ENCODE measurements around the gene IPO9. TPM values are rescaled to one million over a fixed set of nuclear protein-coding genes. Genes with fewer than 3 reads are reported as not detected.

Gene IPO9
- total and polyA plus RNA-seq, 10 of the 15 experiments (the other 5 are each of a cell fraction or from before 2014, with no cell fraction given) = 19.1 to 77.3 (median 34.1) TPM

DNA sequence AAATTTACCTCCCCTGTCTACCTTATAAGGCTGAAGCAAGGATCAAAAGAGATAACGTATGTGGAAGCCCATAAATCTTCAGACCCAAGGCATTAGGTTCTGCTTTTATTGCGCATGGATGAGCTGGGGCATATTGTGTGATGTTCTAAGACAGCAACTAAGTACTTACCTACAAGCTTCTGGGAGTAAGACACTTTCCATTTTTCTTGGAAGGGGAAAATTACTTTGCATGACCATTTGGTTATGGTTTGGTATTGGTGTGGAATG lies 96.3 kb downstream of the IPO9 start:
- ChIA-PET CTCF (no interaction called here), POLR2A (no interaction called here), RAD21 (ENCODE audit: unreplicated experiment) (no interaction called here), SMC1A (ENCODE audit: uncharacterized antibody, unreplicated experiment) (no interaction called here)
- ATAC-seq (no peak), DNase-seq (ENCODE audit: low read depth, low spot score) (no peak), FAIRE-seq (no peak)
- no peaks in the 10 kb centered on the region for H3K36me3 ChIP-seq (ENCODE audit: control insufficient read depth in 2 of 2, insufficient read depth in 2 of 2, low read length in 1 of 2)
- no TSS peak for BruUV-seq (replicated peaks)
- H3K4me3 ChIP-seq = no peak overlapping the region
- H3K27ac ChIP-seq (ENCODE audit: control insufficient read depth, insufficient read depth) = no peak overlapping the region
- H3K4me1 ChIP-seq (ENCODE audit: control insufficient read depth, insufficient read depth, low read length) = no peaks in the 10 kb centered on the region
- H3K9ac ChIP-seq (ENCODE audit: control insufficient read depth, insufficient read depth, low read length) = no peak overlapping the region
- H3K9me3 ChIP-seq (replicated peaks; ENCODE audit: control insufficient read depth, insufficient read depth, low read length) = no peaks in the 10 kb centered on the region
- no peaks in the 10 kb centered on the region; a peak in 2 of 4 replicates for H3K27me3 ChIP-seq (replicated peaks in 1 of 2; ENCODE audit: control insufficient read depth in 2 of 2, insufficient read depth in 2 of 2, low read length in 1 of 2)
- no peak overlapping the region for H3K4me2 ChIP-seq (ENCODE audit: control insufficient read depth, insufficient read depth)
- in situ Hi-C loops (cut with MboI) (no loop called here), intact Hi-C loops (cut with micrococcal nuclease; ENCODE audit: unreplicated experiment) (no loop called here)
- H4K20me1 ChIP-seq (ENCODE audit: control insufficient read depth, insufficient read depth) = no peaks in the 10 kb centered on the region
- TF ChIP-seq NFXL1 (IDR thresholded peaks at IDR 0.05; ENCODE audit: borderline replicate concordance) = no peak
- no peak for TF ChIP-seq MEF2B (IDR thresholded peaks at IDR 0.05; ENCODE audit: partially characterized antibody, poor library complexity, severe bottlenecking)
- no peak for TF ChIP-seq EZH2 (IDR thresholded peaks at IDR 0.05; ENCODE audit: borderline replicate concordance, control insufficient read depth, low read depth, low read length)
- no peak for TF ChIP-seq NRF1 (conservative IDR thresholded peaks at IDR 0.05; ENCODE audit: low read depth, low read length)
- TF ChIP-seq HCFC1 (IDR thresholded peaks at IDR 0.05; ENCODE audit: low read length) = no peak
- no peak for TF ChIP-seq CBX5 (IDR thresholded peaks at IDR 0.05; ENCODE audit: low read depth)
- no peak for TF ChIP-seq CHD1 (IDR thresholded peaks at IDR 0.05; ENCODE audit: low read depth, low read length)
- H3K79me2 ChIP-seq (ENCODE audit: control insufficient read depth, insufficient read depth, low read length) = no peaks in the 10 kb centered on the region
- 57% methylated on average over 2 of the region's 2 CpGs for WGBS (ENCODE audit: insufficient coverage, insufficient replicate concordance, low lambda C conversion rate, missing lambda C conversion rate)
- H2AFZ ChIP-seq (ENCODE audit: control insufficient read depth, low read depth, low read length) = no peak overlapping the region

DNA sequence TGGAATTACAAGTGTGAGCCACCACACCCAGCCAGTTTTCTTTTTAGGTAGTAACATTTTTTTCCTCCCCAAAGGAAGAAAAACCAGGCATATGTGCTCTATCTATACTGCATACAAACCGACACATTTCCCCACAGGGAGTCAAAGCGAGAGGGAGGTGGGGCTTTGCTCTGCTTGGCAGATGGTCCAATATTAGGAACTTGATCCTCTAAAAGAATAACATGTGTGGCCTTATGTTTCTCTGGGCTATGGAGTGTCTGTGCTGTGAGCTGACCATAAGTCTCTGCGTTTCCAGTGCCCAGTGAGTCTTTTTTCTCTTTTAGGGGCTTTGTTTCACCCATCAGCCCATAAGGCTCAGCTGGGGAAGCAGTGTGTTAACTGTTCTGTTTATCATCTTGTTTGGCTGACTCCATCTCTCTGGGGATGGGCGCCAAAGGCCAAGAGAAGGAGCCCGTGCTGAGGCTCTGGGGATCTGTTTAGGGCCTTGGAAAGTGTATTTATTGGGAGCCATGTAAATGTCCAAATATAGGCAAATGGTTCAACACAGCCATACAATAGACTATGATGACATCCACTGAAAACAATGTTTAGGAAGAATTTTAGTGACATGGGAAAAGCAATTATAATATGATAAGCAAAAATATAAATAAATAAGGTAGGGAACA lies 97.2 kb downstream of the IPO9 start:
- ChIA-PET CTCF (interaction anchor here (0.6 to 2.7 kb wide), 3 partner anchors 24 to 140 kb away, joined by 3 to 11 read pairs (median 4); no protein-coding TSS in a partner anchor), RAD21 (ENCODE audit: unreplicated experiment) (no interaction called here), POLR2A (no interaction called here), SMC1A (ENCODE audit: uncharacterized antibody, unreplicated experiment) (no interaction called here)
- DNase-seq (ENCODE audit: low read depth, low spot score) = no peak
- FAIRE-seq = no peak
- intact Hi-C loops (cut with micrococcal nuclease; ENCODE audit: unreplicated experiment) = no loop called here
- BruUV-seq (replicated peaks) = no TSS peak
- Histone ChIP-seq H3K27ac (ENCODE audit: control insufficient read depth, insufficient read depth) (no peak overlapping the region), H3K4me2 (ENCODE audit: control insufficient read depth, insufficient read depth) (no peak overlapping the region), H3K36me3 (ENCODE audit: control insufficient read depth in 2 of 2, insufficient read depth in 2 of 2, low read length in 1 of 2) (no peaks in the 10 kb centered on the region), H3K4me3 (no peak overlapping the region), H3K79me2 (ENCODE audit: control insufficient read depth, insufficient read depth, low read length) (no peaks in the 10 kb centered on the region), H3K9me3 (replicated peaks; ENCODE audit: control insufficient read depth, insufficient read depth, low read length) (no peaks in the 10 kb centered on the region), H3K27me3 (replicated peaks in 1 of 2; ENCODE audit: control insufficient read depth in 2 of 2, insufficient read depth in 2 of 2, low read length in 1 of 2) (no peaks in the 10 kb centered on the region; a peak in 2 of 4 replicates), H3K4me1 (ENCODE audit: control insufficient read depth, insufficient read depth, low read length) (no peaks in the 10 kb centered on the region), H4K20me1 (ENCODE audit: control insufficient read depth, insufficient read depth) (no peaks in the 10 kb centered on the region), H3K9ac (ENCODE audit: control insufficient read depth, insufficient read depth, low read length) (no peak overlapping the region), H2AFZ (ENCODE audit: control insufficient read depth, low read depth, low read length) (no peak overlapping the region)
- in situ Hi-C loops (cut with MboI) = no loop called here
- WGBS (ENCODE audit: insufficient coverage, insufficient replicate concordance, low lambda C conversion rate, missing lambda C conversion rate) = 2% methylated on average over 5 of the region's 5 CpGs
- ATAC-seq = no peak
- TF ChIP-seq CEBPB (IDR thresholded peaks at IDR 0.05; ENCODE audit: borderline replicate concordance in 1 of 2, low read depth in 2 of 2, low read length in 2 of 2) = no peak
- no peak for TF ChIP-seq EZH2 (IDR thresholded peaks at IDR 0.05; ENCODE audit: borderline replicate concordance, control insufficient read depth, low read depth, low read length)
- no peak for TF ChIP-seq ZZZ3 (IDR thresholded peaks at IDR 0.05; ENCODE audit: control insufficient read depth, insufficient read length, low read depth)
- TF ChIP-seq RFX5 (IDR thresholded peaks at IDR 0.05; ENCODE audit: low read depth, low read length) = no peak
- TF ChIP-seq MEF2B (IDR thresholded peaks at IDR 0.05; ENCODE audit: partially characterized antibody, poor library complexity, severe bottlenecking) = no peak
- TF ChIP-seq EP300 (IDR thresholded peaks at IDR 0.05; ENCODE audit: borderline replicate concordance in 1 of 2, control insufficient read depth in 1 of 2, low read depth in 2 of 2, low read length in 2 of 2) = no peak
- TF ChIP-seq CHD1 (IDR thresholded peaks at IDR 0.05; ENCODE audit: low read depth, low read length) = no peak
- TF ChIP-seq, protein P1, sequence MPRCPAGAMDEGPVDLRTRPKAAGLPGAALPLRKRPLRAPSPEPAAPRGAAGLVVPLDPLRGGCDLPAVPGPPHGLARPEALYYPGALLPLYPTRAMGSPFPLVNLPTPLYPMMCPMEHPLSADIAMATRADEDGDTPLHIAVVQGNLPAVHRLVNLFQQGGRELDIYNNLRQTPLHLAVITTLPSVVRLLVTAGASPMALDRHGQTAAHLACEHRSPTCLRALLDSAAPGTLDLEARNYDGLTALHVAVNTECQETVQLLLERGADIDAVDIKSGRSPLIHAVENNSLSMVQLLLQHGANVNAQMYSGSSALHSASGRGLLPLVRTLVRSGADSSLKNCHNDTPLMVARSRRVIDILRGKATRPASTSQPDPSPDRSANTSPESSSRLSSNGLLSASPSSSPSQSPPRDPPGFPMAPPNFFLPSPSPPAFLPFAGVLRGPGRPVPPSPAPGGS (IDR thresholded peaks at IDR 0.05; ENCODE audit: borderline replicate concordance, insufficient read depth, low read depth, low read length, poor library complexity, severe bottlenecking) = no peak
- TF ChIP-seq PML (IDR thresholded peaks at IDR 0.05; ENCODE audit: low read length) = no peak

All from GM12878 (cell line).